Osteocyte (in vitro differentiated cells): ENCODE results near the gene SLC25A41. TPM values are rescaled to one million over a fixed set of nuclear protein-coding genes. Genes with fewer than 3 reads are reported as not detected.
"Not testable (repeated sequence)": the region's sequence is repeated elsewhere in the genome, so short reads cannot be mapped to it uniquely, and the experiment has no call there.

Experiments
- DNase-seq: peaks from one replicate; pipeline ENCODE4 v3.0.0; 2021; ENCODE audit warnings: mixed read lengths; ENCODE audit not compliant: unreplicated experiment; ENCODE audit errors: extremely low spot score
- H3K27ac Mint-ChIP-seq: one replicate; pipeline ENCODE4 v1.8.0; 2021; ENCODE audit warnings: mild to moderate bottlenecking, mixed read lengths; ENCODE audit not compliant: unreplicated experiment
- H3K27me3 Mint-ChIP-seq: one replicate; pipeline ENCODE4 v1.8.0; 2021; ENCODE audit warnings: mixed read lengths; ENCODE audit not compliant: unreplicated experiment
- H3K36me3 Mint-ChIP-seq: one replicate; pipeline ENCODE4 v1.8.0; 2021; ENCODE audit warnings: mixed read lengths; ENCODE audit not compliant: unreplicated experiment
- H3K4me1 Mint-ChIP-seq: one replicate; pipeline ENCODE4 v1.8.0; 2021; ENCODE audit warnings: mixed read lengths; ENCODE audit not compliant: unreplicated experiment
- H3K4me3 Mint-ChIP-seq: one replicate; pipeline ENCODE4 v1.8.0; 2021; ENCODE audit warnings: mild to moderate bottlenecking, moderate library complexity, mixed read lengths; ENCODE audit not compliant: unreplicated experiment
- H3K9me3 Mint-ChIP-seq: one replicate; pipeline ENCODE4 v1.8.0; 2021; ENCODE audit warnings: mixed read lengths; ENCODE audit not compliant: unreplicated experiment
- total RNA-seq: library from RNA; stranded (reverse); gene quantifications from 2 replicates; pipeline ENCODE4 v1.2.1, GENCODE V29; 2021
- TF ChIP-seq, protein P1 (sequence below): fragments of 200-600 bp; sonication (generic); IDR thresholded peaks from 2 replicates; pipeline ENCODE4 v1.5.0; 2021; ENCODE audit warnings: antibody characterized with exemption, mild to moderate bottlenecking, moderate library complexity

Gene SLC25A41
- total RNA-seq, 1 donor from 2014 or later = 0.27 TPM

DNA sequence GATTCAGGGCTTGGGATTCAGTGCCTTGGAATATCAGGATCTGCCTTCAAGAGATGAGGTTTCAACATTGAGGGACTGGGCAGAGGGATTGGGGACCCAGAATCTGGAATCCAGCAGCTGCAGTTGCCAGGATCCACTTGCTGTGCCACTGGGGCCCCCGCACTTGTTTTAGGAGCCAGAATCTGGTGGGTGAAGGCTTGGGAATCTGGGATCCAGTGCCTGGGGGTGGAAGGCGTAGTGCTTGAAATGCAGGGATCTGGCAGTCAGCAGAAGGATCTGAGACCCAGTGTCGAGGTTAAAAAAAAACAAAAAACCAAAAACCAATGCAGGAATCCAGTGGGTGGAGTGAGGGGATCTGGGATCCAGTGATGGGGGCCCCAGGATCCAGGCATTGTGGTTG, 7.3 kb upstream of the SLC25A41 start:
- Mint-ChIP-seq H3K27ac (no peak overlapping the region), H3K9me3 (no peaks in the 10 kb centered on the region), H3K27me3 (no peaks in the 10 kb centered on the region), H3K4me1 (no peaks in the 10 kb centered on the region), H3K36me3 (peaks cover 10% of the 10 kb centered on the region), H3K4me3 (no peak overlapping the region)
- no peak for DNase-seq
- TF ChIP-seq, protein P1, sequence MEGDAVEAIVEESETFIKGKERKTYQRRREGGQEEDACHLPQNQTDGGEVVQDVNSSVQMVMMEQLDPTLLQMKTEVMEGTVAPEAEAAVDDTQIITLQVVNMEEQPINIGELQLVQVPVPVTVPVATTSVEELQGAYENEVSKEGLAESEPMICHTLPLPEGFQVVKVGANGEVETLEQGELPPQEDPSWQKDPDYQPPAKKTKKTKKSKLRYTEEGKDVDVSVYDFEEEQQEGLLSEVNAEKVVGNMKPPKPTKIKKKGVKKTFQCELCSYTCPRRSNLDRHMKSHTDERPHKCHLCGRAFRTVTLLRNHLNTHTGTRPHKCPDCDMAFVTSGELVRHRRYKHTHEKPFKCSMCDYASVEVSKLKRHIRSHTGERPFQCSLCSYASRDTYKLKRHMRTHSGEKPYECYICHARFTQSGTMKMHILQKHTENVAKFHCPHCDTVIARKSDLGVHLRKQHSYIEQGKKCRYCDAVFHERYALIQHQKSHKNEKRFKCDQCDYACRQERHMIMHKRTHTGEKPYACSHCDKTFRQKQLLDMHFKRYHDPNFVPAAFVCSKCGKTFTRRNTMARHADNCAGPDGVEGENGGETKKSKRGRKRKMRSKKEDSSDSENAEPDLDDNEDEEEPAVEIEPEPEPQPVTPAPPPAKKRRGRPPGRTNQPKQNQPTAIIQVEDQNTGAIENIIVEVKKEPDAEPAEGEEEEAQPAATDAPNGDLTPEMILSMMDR = no peak

DNA sequence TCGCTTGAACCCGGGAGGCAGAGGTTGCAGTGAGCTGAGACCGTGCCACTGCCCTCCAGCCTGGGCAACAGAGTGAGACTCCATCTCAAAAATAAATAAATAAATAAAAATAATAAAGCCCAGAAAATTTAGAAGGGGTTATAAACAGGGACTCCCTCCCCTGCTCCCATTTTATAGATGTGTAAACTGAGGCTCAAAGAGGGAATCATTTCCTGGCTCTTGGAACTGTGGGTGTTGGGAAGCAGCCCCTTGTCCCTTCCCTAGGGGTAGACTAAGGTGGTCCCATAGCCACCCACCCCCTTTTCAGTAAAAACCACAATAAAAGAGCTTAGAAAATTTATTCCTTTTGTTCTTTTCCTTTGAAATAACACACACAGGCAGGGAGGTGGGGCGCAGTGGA, 6.2 kb upstream of the SLC25A41 start:
- Mint-ChIP-seq H3K4me3 (no peak overlapping the region), H3K36me3 (peaks cover 3% of the 10 kb centered on the region), H3K27ac (no peak overlapping the region), H3K9me3 (no peaks in the 10 kb centered on the region), H3K27me3 (no peaks in the 10 kb centered on the region), H3K4me1 (no peaks in the 10 kb centered on the region)
- TF ChIP-seq, protein P1 = no peak
- DNase-seq = no peak

DNA sequence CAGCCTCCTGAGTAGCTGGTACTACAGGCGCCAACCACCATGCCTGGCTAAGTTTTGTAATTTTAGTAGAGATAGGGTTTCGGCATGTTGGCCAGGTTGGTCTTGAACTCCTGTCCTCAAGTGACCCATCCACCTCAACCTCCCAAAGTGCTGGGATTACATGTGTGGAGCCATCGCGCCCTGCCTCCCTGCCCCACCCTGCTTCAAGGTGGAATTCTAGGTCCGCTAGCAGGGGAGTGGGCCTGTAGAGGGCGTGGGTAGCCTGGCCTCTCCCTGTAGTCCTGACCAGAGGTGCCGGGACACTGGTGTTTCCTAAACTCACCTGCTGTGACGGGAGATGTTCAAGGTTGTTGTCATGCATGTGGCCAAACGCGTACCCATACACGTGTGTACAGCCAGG, 398 bp downstream of the SLC25A41 start:
- Mint-ChIP-seq H3K36me3 (no peaks in the 10 kb centered on the region), H3K9me3 (no peaks in the 10 kb centered on the region), H3K27me3 (peaks cover 10% of the 10 kb centered on the region), H3K4me1 (no peaks in the 10 kb centered on the region), H3K27ac (no peak overlapping the region), H3K4me3 (no peak overlapping the region)
- TF ChIP-seq, protein P1 = no peak
- no peak for DNase-seq

DNA sequence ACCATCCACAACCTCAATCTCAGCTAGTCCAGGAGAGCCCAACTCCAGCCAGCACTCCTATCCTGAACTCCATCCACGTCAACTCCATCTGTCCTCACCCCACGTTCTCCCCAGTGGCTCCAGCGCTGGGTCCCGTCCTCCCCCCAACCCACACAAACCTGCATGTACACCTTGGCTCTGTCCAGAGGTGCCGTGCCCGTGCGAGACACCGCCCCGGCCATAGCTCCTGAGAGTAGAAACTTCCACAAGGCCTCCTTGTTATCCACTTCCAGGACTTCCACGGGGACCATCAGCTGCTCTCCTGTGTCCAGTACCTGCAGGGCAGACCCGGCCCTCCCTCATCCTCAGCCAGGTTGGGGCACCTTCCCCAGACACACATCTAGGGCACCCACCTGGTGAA, 1.7 kb downstream of the SLC25A41 start:
- peaks cover 10% of the 10 kb centered on the region for H3K27me3 Mint-ChIP-seq
- no peaks in the 10 kb centered on the region for H3K36me3 Mint-ChIP-seq
- H3K27ac Mint-ChIP-seq = no peak overlapping the region
- DNase-seq = no peak
- H3K9me3 Mint-ChIP-seq = no peaks in the 10 kb centered on the region
- TF ChIP-seq, protein P1 = no peak
- no peak overlapping the region for H3K4me3 Mint-ChIP-seq
- H3K4me1 Mint-ChIP-seq = no peaks in the 10 kb centered on the region

DNA sequence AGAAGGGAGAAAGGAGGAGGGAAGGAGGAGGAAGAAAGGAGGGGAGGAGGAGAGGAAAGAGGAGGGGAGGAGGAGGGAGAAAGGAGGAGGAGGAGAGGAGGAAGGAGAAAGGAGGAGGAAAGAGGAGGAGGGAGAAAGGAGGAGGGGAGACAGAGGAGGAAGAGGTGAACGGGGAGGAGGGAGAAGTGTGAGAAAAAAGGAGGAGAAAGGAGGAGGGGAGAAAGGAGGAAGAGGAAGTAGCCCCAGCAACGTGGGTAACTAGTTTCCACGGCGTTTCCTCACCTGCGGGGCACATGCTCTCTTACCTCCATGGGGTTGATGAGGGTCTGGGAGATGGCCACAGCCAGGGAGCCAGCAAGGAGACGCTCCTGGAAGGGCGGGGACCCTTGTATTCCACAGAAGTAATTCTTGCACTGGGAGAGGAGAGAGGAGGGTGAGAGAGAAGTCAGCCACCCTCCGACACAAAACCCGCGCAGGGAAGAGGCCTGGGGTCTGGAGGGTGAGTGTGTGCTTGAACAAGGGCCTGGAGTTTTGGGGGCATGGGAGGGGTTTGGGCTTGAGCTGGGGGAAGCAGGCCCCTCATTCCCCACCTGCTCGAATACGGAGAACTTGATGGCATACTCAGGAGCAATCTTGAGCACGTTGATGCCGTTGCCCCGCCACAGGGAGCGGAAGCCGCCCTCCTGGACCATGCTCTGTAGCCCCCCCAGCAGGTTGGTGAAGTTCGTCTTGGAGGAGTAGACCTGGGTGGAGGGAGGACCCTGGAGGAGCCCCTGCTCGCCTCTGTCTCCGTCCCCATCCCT, 3.9 kb downstream of the SLC25A41 start:
- peaks cover 10% of the 10 kb centered on the region for H3K27me3 Mint-ChIP-seq
- DNase-seq = no peak
- no peak overlapping the region for H3K4me3 Mint-ChIP-seq
- TF ChIP-seq, protein P1 = no peak
- H3K27ac Mint-ChIP-seq = no peak overlapping the region
- no peaks in the 10 kb centered on the region for H3K36me3 Mint-ChIP-seq
- H3K4me1 Mint-ChIP-seq = peaks cover 6% of the 10 kb centered on the region
- H3K9me3 Mint-ChIP-seq = no peaks in the 10 kb centered on the region

DNA sequence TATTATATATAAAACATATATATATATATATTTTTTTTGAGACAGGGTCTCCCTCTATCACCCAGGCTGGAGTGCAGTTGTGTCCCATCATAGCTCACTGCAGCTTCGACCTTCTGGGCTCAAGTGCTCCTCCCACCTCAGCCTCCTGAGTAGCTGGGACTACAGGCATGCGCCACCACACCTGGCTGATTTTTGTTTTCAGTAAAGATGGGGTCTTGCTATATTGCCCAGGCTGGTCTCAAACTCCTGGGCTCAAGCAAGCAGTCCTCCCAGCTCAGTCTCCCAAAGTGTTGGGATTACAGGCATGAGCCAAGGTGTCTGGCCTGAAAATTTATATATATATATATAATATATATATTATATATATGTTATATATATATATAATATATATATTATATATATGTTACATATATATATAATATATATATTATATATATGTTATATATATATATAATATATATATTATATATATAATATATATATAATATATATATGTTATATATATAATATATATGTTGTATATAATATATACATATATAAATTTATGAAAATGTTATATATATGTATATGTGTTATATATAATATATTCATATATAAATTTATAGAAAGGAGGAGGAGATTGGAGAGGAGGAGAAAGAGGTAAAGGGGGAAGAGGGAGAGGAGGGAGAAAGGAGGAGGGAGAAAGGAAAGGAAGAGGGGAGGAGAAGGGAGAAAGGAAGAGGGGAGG, 4.7 kb downstream of the SLC25A41 start:
- H3K36me3 Mint-ChIP-seq, H3K27ac Mint-ChIP-seq, H3K27me3 Mint-ChIP-seq, H3K9me3 Mint-ChIP-seq, DNase-seq, H3K4me3 Mint-ChIP-seq, H3K4me1 Mint-ChIP-seq: not testable (repeated sequence)
